Breast epithelium (tissue), 3 donors: Measurements from ENCODE around the gene MALAT1.

Experiments
- POLR2AphosphoS5 ChIP-seq, 3 donors: sonication (generic); formaldehyde crosslinking; IDR thresholded peaks; one replicate each; pipeline ENCODE4 v1.6.1; 2017; ENCODE audit warnings: antibody characterized with exemption in 3 of 3
- TF ChIP-seq, protein P1 (sequence below), 3 donors: fragments of 450-650 bp; IDR thresholded peaks; one replicate each; pipeline ENCODE4 v1.5.1; 2016 to 2017; ENCODE audit warnings: antibody characterized with exemption in 3 of 3, mild to moderate bottlenecking in 3 of 3, moderate library complexity in 3 of 3

- TF ChIP-seq, protein P1, sequence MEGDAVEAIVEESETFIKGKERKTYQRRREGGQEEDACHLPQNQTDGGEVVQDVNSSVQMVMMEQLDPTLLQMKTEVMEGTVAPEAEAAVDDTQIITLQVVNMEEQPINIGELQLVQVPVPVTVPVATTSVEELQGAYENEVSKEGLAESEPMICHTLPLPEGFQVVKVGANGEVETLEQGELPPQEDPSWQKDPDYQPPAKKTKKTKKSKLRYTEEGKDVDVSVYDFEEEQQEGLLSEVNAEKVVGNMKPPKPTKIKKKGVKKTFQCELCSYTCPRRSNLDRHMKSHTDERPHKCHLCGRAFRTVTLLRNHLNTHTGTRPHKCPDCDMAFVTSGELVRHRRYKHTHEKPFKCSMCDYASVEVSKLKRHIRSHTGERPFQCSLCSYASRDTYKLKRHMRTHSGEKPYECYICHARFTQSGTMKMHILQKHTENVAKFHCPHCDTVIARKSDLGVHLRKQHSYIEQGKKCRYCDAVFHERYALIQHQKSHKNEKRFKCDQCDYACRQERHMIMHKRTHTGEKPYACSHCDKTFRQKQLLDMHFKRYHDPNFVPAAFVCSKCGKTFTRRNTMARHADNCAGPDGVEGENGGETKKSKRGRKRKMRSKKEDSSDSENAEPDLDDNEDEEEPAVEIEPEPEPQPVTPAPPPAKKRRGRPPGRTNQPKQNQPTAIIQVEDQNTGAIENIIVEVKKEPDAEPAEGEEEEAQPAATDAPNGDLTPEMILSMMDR (IDR thresholded peaks at IDR 0.05) = no peak
- no peak for TF ChIP-seq POLR2AphosphoS5 (IDR thresholded peaks at IDR 0.05)
Measured at GRCh38 chr11:65501186-65501471, 2.3 kb downstream of the MALAT1 start.
